ENCODE results near the gene RFLNA.

GRCh38 chr12:124315372-124316044, 20.6 kb downstream of the RFLNA start:
- no peak for TF ChIP-seq CTCF (IDR thresholded peaks at IDR 0.05)
- TF ChIP-seq POLR2A (IDR thresholded peaks at IDR 0.05; ENCODE audit: low read depth), result no peak

Data from esophagus muscularis mucosa (tissue), 3 donors.